ENCODE data around the gene ERBB4. TPM values are rescaled to one million over a fixed set of nuclear protein-coding genes. Genes with fewer than 3 reads are reported as not detected.

The ERBB4 gene
- total RNA-seq, 1 experiment from 2014 or later, result under 0.01 TPM

DNA sequence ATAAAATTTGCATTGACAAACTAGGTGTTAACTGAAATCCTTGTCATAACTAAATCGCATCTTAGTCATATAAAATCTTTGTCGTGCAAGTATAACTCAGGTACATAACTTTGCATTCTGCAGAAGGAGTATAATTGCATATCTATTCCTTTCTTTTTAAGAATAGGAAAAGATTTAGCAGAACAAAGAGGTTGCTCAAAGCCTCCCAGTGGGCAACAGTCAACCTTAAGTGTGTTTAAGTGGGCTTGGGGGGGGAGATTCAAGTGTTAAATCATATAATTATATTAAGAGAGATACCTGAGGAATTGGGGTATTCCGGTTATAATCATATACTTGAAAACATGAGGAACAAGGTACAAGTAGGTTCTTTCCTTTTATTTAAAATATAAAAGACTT lies 1068.9 kb downstream of the ERBB4 start:
- H3K27me3 ChIP-seq (replicated peaks), result no peaks in the 10 kb centered on the region
- no peaks in the 10 kb centered on the region for H3K4me1 ChIP-seq (replicated peaks)
- no peaks in the 10 kb centered on the region for H3K36me3 ChIP-seq
- DNase-seq (ENCODE audit: low read depth in 1 of 2, low spot score in 2 of 2), result no peak
- no peak overlapping the region for H3K27ac ChIP-seq
- no peak overlapping the region for H3K4me3 ChIP-seq
- H3K9me3 ChIP-seq (replicated peaks), result no peaks in the 10 kb centered on the region

DNA sequence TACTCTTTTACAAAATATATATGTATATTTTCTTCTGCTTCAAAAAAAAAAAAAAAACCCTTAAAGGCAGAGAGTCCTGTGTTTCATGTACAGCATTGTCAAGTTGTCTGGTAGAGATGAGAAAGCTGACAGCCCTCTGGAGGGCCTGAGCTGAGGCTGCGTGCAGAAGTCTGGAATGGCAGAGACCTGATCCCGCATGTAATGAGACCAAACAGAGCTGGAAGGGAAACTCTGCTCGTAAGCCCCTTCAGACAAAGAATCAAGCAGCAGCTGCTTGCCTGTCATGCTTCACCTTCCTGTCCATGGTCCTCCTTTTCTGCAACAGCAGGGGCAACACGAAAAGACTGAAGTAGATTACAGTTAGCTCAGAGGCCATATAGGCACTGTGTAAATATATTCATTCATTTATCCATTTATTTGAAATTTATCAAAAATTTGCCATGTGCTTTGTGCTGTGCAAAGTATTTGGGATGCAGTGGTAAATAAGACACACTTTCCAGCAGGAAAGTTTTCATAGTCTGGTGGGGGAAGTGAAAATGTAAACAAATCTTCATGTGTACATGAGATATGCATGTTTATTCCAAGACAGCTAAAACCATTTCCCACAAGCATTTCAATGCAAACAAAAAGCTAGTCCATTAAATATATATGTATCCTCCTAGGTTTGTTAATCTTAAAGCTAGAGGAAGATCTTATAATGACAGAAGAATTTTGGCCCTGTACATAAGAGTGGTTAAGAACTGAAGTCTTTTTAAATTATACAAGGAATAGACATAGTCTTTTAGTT lies 1069.5 kb downstream of the ERBB4 start:
- Histone ChIP-seq H3K4me3 (no peak overlapping the region), H3K9me3 (replicated peaks) (no peaks in the 10 kb centered on the region), H3K36me3 (no peaks in the 10 kb centered on the region), H3K27ac (no peak overlapping the region), H3K27me3 (replicated peaks) (no peaks in the 10 kb centered on the region), H3K4me1 (replicated peaks) (no peaks in the 10 kb centered on the region)
- no peak for DNase-seq (ENCODE audit: low read depth in 1 of 2, low spot score in 2 of 2)

- Histone ChIP-seq H3K4me1 (replicated peaks) (no peaks in the 10 kb centered on the region), H3K9me3 (replicated peaks) (no peaks in the 10 kb centered on the region), H3K4me3 (no peak overlapping the region), H3K27me3 (replicated peaks) (no peaks in the 10 kb centered on the region), H3K27ac (no peak overlapping the region), H3K36me3 (no peaks in the 10 kb centered on the region)
- DNase-seq (ENCODE audit: low read depth in 1 of 2, low spot score in 2 of 2), result no peak
These were observed 1070.4 kb downstream of the ERBB4 start for GRCh38 chr2:211468217-211468616.

GRCh38 chr2:211463397-211463796 lies 1075.2 kb downstream of the ERBB4 start:
- no peaks in the 10 kb centered on the region for H3K9me3 ChIP-seq (replicated peaks)
- no peak overlapping the region for H3K4me3 ChIP-seq
- no peaks in the 10 kb centered on the region for H3K27me3 ChIP-seq (replicated peaks)
- no peaks in the 10 kb centered on the region for H3K4me1 ChIP-seq (replicated peaks)
- H3K36me3 ChIP-seq, result no peaks in the 10 kb centered on the region
- DNase-seq (ENCODE audit: low read depth in 1 of 2, low spot score in 2 of 2), result no peak
- no peak overlapping the region for H3K27ac ChIP-seq

- H3K27me3 ChIP-seq (replicated peaks), result no peaks in the 10 kb centered on the region
- no peaks in the 10 kb centered on the region for H3K4me1 ChIP-seq (replicated peaks)
- no peaks in the 10 kb centered on the region for H3K9me3 ChIP-seq (replicated peaks)
- no peak overlapping the region for H3K4me3 ChIP-seq
- H3K27ac ChIP-seq, result no peak overlapping the region
- no peak for DNase-seq (ENCODE audit: low read depth in 1 of 2, low spot score in 2 of 2)
- H3K36me3 ChIP-seq, result no peaks in the 10 kb centered on the region
These were observed 1079.6 kb downstream of the ERBB4 start for GRCh38 chr2:211458974-211459373.

DNA sequence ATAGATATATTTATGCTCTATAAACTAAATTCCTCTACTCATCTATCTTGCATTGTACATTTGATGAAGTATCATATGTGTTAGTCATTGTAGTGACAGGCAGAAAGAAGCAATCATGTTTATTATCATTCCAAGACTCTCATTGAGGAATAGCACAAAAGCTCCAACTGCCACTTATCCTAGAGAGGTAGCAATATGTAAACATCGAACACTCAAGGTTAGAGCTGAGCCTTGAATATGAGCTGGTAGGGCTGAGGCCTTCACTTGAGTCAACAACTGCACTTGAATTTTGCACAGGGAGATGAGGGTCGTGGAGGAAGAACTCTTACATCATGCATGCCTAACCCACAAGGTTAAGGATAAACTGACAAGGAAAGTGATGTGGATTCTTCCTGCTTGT lies 1081.3 kb downstream of the ERBB4 start:
- Histone ChIP-seq H3K27me3 (replicated peaks) (no peaks in the 10 kb centered on the region), H3K4me1 (replicated peaks) (no peaks in the 10 kb centered on the region), H3K36me3 (no peaks in the 10 kb centered on the region), H3K27ac (no peak overlapping the region), H3K9me3 (replicated peaks) (no peaks in the 10 kb centered on the region), H3K4me3 (no peak overlapping the region)
- DNase-seq (ENCODE audit: low read depth in 1 of 2, low spot score in 2 of 2), result no peak

GRCh38 chr2:211455216-211455841 lies 1083.3 kb downstream of the ERBB4 start:
- Histone ChIP-seq H3K4me1 (replicated peaks) (no peaks in the 10 kb centered on the region), H3K27me3 (replicated peaks) (no peaks in the 10 kb centered on the region), H3K9me3 (replicated peaks) (no peaks in the 10 kb centered on the region), H3K27ac (no peak overlapping the region), H3K36me3 (no peaks in the 10 kb centered on the region), H3K4me3 (no peak overlapping the region)
- DNase-seq (ENCODE audit: low read depth in 1 of 2, low spot score in 2 of 2), result peak in 1 of 2 experiments; percentile 23

GRCh38 chr2:211454679-211455078 lies 1083.9 kb downstream of the ERBB4 start:
- H3K27ac ChIP-seq, result no peak overlapping the region
- no peaks in the 10 kb centered on the region for H3K36me3 ChIP-seq
- no peaks in the 10 kb centered on the region for H3K27me3 ChIP-seq (replicated peaks)
- no peak overlapping the region for H3K4me3 ChIP-seq
- H3K9me3 ChIP-seq (replicated peaks), result no peaks in the 10 kb centered on the region
- DNase-seq (ENCODE audit: low read depth in 1 of 2, low spot score in 2 of 2), result no peak
- no peaks in the 10 kb centered on the region for H3K4me1 ChIP-seq (replicated peaks)

GRCh38 chr2:211453311-211453887 lies 1085.2 kb downstream of the ERBB4 start:
- no peak overlapping the region for H3K27ac ChIP-seq
- no peaks in the 10 kb centered on the region for H3K4me1 ChIP-seq (replicated peaks)
- DNase-seq (ENCODE audit: low read depth in 1 of 2, low spot score in 2 of 2), result no peak
- H3K27me3 ChIP-seq (replicated peaks), result no peaks in the 10 kb centered on the region
- no peak overlapping the region for H3K4me3 ChIP-seq
- H3K36me3 ChIP-seq, result no peaks in the 10 kb centered on the region
- no peaks in the 10 kb centered on the region for H3K9me3 ChIP-seq (replicated peaks)

GRCh38 chr2:211451642-211452041 lies 1087.0 kb downstream of the ERBB4 start:
- DNase-seq (ENCODE audit: low read depth in 1 of 2, low spot score in 2 of 2), result no peak
- Histone ChIP-seq H3K36me3 (no peaks in the 10 kb centered on the region), H3K27ac (no peak overlapping the region), H3K4me3 (no peak overlapping the region), H3K4me1 (replicated peaks) (no peaks in the 10 kb centered on the region), H3K9me3 (replicated peaks) (no peaks in the 10 kb centered on the region), H3K27me3 (replicated peaks) (no peaks in the 10 kb centered on the region)

- no peak for DNase-seq (ENCODE audit: low read depth in 1 of 2, low spot score in 2 of 2)
These were observed 1088.8 kb downstream of the ERBB4 start for GRCh38 chr2:211449819-211450218.

DNA sequence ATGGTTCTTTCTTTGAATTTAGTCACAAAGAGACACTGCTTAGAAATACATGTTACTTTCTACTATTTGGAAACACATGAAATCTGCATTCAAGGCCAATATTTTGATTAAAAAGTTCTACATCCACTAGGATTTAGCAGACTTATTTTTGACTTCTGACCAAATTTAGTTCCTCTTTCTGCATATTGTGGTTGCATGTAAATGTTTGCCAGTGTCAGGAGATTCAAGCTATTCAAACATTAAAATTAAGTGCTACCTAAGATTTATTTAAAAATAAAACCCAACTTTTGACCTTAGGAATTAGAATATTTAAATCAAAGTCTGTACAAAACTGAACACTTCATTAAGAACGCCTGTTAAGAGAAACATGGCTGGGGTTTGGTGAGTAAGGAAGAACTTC lies 1091.1 kb downstream of the ERBB4 start:
- Histone ChIP-seq H3K4me1 (replicated peaks) (no peaks in the 10 kb centered on the region), H3K27ac (no peak overlapping the region), H3K36me3 (no peaks in the 10 kb centered on the region), H3K9me3 (replicated peaks) (no peaks in the 10 kb centered on the region), H3K4me3 (no peak overlapping the region), H3K27me3 (replicated peaks) (no peaks in the 10 kb centered on the region)
- DNase-seq (ENCODE audit: low read depth in 1 of 2, low spot score in 2 of 2), result no peak

More at GRCh38 chr2:211449819-211450218, 1088.8 kb downstream of the ERBB4 start:
- Histone ChIP-seq H3K36me3 (no peaks in the 10 kb centered on the region), H3K27me3 (replicated peaks) (no peaks in the 10 kb centered on the region), H3K4me3 (no peak overlapping the region), H3K9me3 (replicated peaks) (no peaks in the 10 kb centered on the region), H3K4me1 (replicated peaks) (no peaks in the 10 kb centered on the region), H3K27ac (no peak overlapping the region)

- no peak for DNase-seq (ENCODE audit: low read depth in 1 of 2, low spot score in 2 of 2)
- no peaks in the 10 kb centered on the region for H3K4me1 ChIP-seq (replicated peaks)
- H3K27ac ChIP-seq, result no peak overlapping the region
- no peaks in the 10 kb centered on the region for H3K9me3 ChIP-seq (replicated peaks)
- H3K4me3 ChIP-seq, result no peak overlapping the region
- no peaks in the 10 kb centered on the region for H3K36me3 ChIP-seq
- no peaks in the 10 kb centered on the region for H3K27me3 ChIP-seq (replicated peaks)
These were observed 1098.5 kb downstream of the ERBB4 start for GRCh38 chr2:211440107-211440506.

GRCh38 chr2:211439011-211439410 lies 1099.6 kb downstream of the ERBB4 start:
- Histone ChIP-seq H3K36me3 (no peaks in the 10 kb centered on the region), H3K9me3 (replicated peaks) (no peaks in the 10 kb centered on the region), H3K27ac (no peak overlapping the region), H3K27me3 (replicated peaks) (no peaks in the 10 kb centered on the region), H3K4me3 (no peak overlapping the region), H3K4me1 (replicated peaks) (no peaks in the 10 kb centered on the region)
- no peak for DNase-seq (ENCODE audit: low read depth in 1 of 2, low spot score in 2 of 2)
